GM21576 (cell line): ENCODE results near the gene SIM2.

Source experiments
- ATAC-seq: cut with Tn5 transposase; IDR thresholded peaks from one replicate; pipeline ENCODE4 v1.9.1; 2021; ENCODE audit warnings: mild to moderate bottlenecking, moderate library complexity; ENCODE audit not compliant: unreplicated experiment

The SIM2 gene

GRCh38 chr21:36699546-36700294 lies 805 bp downstream of the SIM2 start:
- ATAC-seq = no peak

DNA sequence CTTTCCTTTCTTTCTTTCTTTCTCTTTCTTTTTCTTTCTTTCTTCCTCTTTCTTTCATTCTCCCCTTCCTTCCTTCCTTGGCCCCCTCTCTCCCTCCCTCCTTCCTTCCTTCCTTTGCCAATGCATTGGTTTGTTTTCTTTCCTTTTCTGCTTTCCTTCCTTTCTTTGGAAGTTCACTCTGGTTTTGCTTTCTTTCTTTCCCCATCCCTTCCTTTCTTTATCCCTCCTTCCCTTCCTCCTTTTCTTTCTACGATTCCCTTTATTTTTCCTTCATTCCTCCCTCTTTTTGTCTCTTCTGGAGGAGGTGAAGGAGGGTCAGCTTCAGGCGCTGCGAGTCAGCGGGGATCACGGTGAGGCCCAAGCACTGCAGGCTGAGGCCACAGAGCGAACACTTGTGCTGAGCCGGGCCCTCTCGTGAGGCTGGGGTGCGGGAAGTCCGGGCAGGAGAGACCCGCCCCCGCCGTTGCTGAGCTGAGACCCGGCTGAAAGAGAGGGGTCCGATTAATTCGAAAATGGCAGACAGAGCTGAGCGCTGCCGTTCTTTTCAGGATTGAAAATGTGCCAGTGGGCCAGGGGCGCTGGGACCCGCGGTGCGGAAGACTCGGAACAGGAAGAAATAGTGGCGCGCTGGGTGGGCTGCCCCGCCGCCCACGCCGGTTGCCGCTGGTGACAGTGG lies 1.5 kb downstream of the SIM2 start:
- no peak for ATAC-seq

GRCh38 chr21:36700971-36701755 lies 2.2 kb downstream of the SIM2 start:
- ATAC-seq = no peak

DNA sequence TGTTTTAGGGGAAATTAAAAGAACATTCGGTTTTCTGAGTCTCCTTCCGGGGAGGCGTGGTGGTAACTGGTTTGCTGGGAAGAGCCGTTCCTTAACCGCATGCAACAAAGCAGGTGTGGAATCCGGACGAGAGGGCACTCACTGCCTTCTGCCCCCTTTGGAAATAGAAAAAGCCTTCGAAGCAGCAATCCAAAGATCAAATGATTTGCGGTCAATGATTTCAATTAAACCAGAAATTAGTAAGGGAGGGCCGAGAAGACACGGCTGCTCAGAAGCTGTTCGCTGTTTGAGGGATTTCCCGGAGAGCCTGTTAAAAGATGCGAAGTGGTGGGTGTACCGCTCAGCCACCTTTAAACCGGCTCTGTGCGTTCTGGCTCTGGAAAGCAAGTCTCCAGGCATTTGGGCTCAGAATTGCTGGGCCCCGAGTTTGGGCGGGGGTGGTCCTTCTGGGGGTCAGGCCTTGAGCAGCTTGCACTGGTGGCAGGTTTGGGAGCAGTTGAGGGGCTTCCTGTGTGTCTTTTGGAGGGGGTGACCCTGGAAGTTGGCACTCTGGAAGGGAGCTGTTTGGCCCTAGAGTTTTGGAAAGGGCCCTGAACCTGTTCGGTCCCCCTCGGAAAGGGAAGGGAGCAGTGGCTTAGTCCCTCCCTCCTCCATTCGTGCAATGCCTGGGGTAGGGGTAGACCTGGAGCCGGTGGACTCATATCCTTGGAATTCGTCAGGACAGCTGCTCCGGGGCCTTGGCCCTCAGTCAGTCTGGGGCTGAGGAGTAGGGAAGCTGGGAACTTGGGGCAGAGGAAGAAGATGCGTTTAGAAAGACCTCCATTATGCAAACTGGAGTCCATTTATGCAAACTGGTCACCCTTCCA lies 3.1 kb downstream of the SIM2 start:
- ATAC-seq = no peak

- no peak for ATAC-seq
These were observed 3.7 kb downstream of the SIM2 start for GRCh38 chr21:36702622-36702968.

- ATAC-seq = no peak
These were observed 4.2 kb downstream of the SIM2 start for GRCh38 chr21:36703123-36703522.

DNA sequence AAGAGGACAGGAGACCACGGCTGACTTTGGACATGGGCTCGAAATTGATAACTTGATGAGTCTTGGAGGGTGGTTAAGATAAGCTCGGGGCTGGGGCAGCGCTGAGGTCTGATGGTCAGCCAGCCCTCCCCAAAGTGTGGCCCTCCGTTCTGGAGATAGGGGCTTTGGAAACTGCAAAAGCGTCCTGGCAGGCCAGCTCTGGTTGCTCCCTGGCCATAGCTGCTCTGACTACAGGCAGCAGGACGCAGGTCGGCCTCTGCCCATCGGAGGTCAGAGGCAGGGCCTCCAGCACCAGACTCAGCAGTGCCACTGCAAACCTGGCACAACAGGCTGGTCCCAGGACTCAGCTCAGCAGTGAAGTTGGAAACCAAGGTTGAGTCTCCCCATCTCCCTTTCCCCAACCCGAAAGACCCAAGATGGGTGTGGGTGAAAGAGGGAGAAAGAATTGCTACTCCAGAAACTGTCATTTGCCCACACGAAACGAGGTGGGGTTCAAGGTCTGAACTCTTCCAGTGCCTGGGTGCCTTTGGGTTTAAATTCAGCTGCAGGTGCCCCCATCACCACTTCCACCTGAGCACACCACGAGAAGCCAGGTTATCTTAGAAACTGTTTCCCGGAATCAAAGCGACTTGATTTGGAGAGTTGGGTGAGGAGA lies 4.8 kb downstream of the SIM2 start:
- no peak for ATAC-seq

GRCh38 chr21:36704281-36704957 lies 5.5 kb downstream of the SIM2 start:
- ATAC-seq = no peak

- ATAC-seq = no peak
These were observed 6.2 kb downstream of the SIM2 start for GRCh38 chr21:36704958-36705678.

GRCh38 chr21:36705679-36706481 lies 7.0 kb downstream of the SIM2 start:
- ATAC-seq = no peak

DNA sequence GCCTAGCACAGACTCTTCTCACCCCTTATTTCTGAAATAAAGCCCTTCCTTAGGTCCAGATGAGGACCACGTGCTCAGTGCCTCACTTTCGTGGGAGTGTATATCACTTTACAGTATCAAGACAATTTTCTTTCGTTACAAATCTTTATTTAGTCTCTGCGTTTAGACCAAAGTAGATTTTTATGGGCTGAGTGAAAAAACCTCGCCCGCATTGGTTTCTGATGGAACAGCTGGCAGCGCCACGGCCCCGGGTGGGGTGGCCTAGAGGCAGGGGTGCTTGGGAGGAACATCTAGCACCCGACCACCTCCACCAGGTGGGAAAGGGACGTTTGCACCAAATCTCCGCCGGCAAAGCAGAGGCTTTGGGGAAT lies 7.6 kb downstream of the SIM2 start:
- ATAC-seq = no peak

GRCh38 chr21:36706951-36707762 lies 8.2 kb downstream of the SIM2 start:
- ATAC-seq = no peak

DNA sequence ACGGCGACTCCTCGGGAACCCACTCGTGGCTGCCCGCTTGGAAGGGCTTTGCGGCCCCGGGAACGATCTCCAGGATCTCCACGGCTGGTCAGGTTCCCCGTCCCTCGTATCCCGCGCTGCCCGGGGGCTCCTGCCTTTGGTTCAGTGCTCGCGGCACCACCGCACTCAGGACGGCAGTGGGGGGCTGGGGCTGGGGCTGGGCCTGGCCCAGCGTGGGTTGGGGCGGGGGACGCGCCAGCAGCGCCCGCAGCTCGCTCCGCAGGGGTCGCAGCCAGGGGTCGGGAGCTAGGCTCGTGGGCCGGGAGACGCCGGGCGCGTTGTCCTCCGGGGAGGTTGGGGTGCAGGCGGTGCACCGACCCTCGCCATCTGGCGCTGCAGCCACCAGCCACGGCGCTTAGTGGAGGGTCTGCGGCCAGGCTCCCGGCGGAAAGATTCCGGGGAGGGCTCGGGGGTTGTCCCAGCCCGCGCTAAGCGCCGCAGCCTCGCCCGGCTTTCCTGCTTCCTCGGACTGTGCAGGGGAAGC lies 8.9 kb downstream of the SIM2 start:
- ATAC-seq = no peak

GRCh38 chr21:36708286-36709029 lies 9.5 kb downstream of the SIM2 start:
- ATAC-seq = no peak

- ATAC-seq = no peak
These were observed 10.3 kb downstream of the SIM2 start for GRCh38 chr21:36709030-36709867.
